Muscle of arm (tissue), 12 donors: ENCODE measurements around the gene PSMG4. TPM values are rescaled to one million over a fixed set of nuclear protein-coding genes. Genes with fewer than 3 reads are reported as not detected.

Experiments used
- DNase-seq: peaks from one replicate; pipeline ENCODE4 v3.0.0-alpha.2; 2013
- polyA plus RNA-seq, 12 donors: library from polyadenylated mRNA; unstranded; fragments of 120-200 nt; gene quantifications; one replicate each; pipeline ENCODE4 v1.2.1, GENCODE V29; 2013; ENCODE audit not compliant: insufficient read length in 12 of 12

Gene PSMG4
- polyA plus RNA-seq, 12 donors = 9.6 to 35.7 (median 12.4) TPM; not detected in 1

DNA sequence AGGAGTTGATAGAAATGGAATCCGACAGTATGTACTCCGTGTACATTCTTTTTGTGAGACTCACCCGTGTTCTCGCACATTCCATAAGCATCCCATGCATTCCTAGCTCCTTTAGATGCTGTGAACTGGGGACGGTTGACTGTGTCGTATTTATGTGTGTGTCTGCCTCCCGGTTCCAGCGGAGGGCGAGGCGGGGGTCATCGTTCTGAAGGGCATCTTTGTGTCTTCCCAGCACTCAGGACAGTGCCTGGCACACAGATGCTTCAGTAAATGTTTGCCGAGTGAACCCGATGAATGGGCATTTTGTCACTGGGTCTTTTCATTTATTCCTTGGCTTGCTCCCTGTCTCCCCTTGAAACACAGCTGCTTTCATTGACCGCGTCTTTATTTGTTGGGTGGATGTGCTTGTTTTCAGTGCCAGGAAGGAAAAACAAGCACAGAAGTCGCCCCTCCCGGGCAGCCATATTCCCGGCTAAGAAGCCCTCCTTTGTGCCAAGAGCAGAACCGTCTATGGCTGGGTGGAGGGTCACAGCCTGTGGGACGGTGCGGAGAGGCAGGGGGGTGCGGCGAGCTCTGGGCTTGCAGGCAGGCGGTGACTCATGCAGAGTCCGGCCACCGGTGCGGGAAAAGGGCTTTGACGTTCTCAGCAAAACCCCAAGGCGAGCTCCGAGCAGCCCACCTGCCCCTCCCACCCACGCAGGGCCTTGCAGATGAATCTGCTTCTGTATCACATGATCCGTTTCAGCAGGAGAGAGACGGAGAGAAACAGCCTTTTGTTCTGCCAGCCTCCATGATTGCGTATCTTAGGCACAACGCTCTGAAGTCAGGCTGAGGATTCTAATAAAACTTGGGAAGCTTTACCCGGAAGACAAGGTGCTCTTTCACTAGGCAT lies 11.2 kb upstream of the PSMG4 start:
- DNase-seq = peak; percentile 64

GRCh38 chr6:3249821-3250220 lies 8.9 kb upstream of the PSMG4 start:
- DNase-seq = no peak

GRCh38 chr6:3250231-3250675 lies 8.5 kb upstream of the PSMG4 start:
- peak; percentile 92 for DNase-seq

DNA sequence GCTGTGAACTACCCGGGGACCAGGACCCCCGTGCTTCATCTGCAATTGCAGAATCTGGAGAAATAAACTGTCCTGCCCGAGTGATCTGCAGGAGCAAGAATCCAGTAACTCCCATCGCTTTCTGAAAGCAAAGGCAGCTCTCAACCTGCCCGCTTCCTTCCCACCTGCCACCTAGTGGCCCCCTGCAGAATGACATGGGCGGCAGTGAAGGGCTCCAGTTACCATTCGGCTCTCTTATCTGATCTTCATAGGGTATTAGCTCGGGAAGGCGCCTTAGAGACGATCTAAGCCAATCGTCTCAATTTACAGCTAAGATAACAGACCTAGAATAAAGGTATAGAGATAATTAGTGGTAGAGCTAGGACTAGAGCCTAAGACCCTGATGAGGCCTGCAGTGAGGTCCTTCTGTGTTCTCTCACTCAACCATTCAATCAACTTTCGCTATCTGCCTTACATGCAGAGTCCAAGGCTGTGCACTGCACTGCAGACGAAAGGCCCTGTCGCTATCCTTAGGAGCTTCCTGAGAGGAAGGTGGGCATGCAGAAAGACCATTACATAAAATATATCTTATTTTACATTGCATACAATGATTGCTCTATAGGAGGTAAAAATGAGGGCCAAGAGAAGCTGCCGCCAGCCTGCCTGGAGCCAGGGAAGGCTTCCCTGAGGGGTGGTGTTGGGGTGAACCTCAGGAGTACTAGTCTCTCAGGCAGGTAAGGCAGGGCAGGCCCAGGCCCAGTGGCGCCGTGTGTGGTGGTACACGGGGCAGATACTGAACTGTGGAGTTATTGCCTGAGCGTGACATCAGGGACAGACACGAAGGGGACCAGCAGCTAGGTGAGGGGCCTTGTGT lies 7.1 kb upstream of the PSMG4 start:
- peak; percentile 85 for DNase-seq

DNA sequence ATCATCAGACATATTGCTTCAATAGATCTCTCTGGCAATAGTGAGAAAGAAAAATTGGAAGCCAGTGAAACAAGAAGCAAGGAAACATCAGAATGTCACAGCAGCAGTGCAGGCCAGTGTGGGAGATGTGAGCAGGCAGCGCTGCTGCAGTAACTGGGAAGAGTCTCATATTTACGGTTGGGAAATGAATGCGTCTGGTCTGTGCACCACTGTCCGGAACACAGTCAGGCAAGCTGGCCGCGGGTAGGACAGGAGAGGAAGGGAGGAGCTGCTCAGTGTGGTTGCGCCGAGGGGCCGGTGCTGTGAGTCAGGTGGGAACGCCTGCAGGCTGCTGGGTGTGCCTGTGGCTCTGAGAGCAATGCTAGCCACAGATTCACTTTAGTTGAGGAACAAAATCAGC lies 6.4 kb upstream of the PSMG4 start:
- DNase-seq = no peak

GRCh38 chr6:3252861-3253596 lies 5.7 kb upstream of the PSMG4 start:
- no peak for DNase-seq

GRCh38 chr6:3253597-3253961 lies 5.2 kb upstream of the PSMG4 start:
- DNase-seq = no peak

- DNase-seq = no peak
Observed at GRCh38 chr6:3258201-3258600, 546 bp upstream of the PSMG4 start.

- DNase-seq = no peak
Observed at GRCh38 chr6:3259491-3259958, 778 bp downstream of the PSMG4 start.

- no peak for DNase-seq
Observed at GRCh38 chr6:3260296-3260695, 1.5 kb downstream of the PSMG4 start.

DNA sequence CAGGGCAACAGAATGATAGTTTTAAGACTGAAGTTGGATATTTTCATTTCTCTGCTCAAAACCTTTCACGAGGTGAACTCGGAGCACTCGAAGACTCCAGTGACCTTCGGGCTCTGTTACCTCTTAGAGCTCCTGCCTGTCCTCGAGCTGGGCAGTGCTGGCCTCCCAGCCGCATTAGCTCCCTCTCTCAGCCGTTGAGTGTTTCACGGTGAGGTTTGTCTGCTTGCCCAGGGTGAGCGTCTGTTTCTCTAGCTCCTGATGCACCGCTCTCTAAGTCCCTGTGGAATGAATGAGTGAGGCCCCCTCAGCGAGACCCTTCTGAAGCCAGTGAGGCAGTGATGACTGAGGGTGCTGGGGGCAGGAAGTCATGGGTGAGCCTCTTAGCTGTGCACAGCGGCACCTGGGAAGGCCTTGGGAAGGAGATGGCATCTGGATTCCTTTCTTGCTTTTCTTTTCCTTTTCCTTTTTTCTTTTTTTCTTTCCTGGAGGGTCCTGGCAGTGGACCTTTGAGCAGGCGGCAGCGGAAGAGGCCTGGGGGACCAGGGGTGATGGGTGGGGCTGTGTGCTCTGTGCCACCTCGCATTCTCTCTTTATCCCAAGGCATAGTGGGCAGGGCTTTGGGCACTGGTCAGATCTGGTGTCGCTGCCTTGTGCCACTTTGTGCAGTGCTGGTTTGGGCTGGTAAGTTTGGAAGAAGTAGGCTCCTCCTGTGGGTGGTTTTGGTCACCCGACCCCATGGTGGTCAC lies 2.2 kb downstream of the PSMG4 start:
- no peak for DNase-seq

- DNase-seq = no peak
Observed at GRCh38 chr6:3261518-3261820, 2.7 kb downstream of the PSMG4 start.

- no peak for DNase-seq
Observed at GRCh38 chr6:3261921-3262320, 3.2 kb downstream of the PSMG4 start.

- no peak for DNase-seq
Observed at GRCh38 chr6:3263096-3263495, 4.3 kb downstream of the PSMG4 start.

DNA sequence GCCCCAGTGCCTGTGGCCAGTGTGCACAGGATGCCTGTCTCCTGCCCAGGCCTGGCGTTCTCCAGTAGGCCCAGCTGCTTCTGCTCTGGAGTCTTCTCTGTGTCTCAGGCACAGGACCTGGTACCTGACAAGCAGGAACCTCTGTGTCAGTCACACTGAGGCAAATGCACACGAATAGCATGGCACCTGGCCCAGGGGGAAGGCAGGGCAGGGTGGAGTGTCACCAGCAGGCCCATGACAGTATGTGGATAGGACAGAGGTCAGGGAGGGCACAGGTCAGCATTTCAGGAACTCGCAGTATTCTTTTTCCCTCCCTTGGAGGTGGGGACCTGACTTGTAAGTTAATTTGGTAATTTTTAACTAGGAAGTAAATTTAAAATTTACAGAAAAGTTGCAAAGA lies 5.6 kb downstream of the PSMG4 start:
- DNase-seq = no peak

DNA sequence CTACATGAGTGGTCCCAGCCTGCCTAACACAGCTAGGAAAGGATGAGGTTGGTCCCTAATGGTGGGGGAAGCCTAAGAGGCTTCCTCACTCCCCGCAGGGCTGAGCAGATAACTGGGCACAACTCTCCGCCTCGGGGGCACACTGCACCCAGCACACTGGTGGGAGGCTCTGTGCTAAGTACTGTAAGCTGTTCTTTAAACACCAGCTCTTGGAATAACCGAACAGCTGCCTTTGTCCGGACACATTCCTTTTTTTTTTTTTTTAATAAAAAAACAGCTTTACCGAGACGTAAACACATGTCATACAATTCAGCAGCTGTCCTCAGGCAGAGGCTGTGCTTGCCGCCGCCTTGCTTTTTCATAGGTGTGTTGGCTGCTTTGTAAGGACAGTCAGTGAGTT lies 6.9 kb downstream of the PSMG4 start:
- DNase-seq = no peak

DNA sequence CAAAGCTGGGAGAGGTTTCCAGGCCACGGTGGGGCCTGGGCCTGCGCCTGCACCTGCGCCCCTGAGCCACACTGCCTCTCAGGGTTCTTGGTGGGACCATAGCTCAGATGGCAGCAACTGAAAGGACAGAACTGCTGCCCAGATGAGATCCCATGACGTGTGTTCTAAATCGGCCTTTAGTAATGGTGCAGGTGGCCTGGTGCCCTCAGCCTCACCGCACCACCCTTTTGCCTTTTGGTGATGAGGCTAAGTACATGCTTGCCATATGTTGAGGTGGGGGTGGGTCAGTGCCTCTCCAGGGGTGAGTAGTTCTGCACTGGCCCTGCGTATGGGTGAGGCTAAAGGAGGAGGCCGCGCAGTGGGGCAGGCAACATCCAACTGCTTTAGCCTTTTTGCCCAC lies 7.4 kb downstream of the PSMG4 start:
- no peak for DNase-seq

DNA sequence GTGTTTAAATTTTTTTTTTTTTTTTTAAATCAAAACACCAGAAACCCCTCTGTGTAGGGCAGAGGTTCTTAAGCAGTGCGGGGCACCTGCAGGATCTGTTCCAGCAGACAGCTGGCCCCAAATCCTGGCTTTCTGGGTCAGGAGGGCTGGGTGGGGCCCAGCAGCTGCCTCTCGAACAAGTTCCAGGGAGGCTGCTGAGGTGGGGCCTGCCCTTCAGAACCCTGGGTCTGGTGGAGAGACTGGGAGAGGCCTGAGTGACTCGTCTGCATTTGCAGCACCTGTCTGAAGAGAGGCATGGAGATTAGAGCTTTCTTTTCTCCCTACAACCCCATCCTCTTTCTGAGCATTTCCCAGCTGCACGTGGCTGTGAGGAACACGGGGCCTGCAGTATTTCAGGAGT lies 8.4 kb downstream of the PSMG4 start:
- DNase-seq = no peak

DNA sequence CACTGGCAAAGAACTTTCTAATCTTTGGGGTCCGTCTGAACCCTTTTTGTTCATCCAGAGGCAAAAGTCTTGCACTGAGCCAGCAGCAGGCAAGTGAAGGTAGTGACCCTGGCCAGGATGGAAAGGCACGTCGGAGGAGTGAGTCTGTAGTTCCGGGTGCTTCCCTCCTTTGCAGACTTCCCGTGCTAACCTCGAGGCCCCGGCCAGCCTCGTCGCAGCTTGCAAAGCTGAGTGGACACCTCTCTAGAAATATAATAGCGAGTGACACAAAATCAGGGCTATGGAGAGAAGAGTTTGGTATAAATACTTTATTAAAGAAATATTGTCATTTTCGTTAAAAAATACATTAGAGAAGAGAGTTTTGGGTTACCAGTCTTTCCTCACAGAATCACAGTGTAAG lies 9.9 kb downstream of the PSMG4 start:
- no peak for DNase-seq

DNA sequence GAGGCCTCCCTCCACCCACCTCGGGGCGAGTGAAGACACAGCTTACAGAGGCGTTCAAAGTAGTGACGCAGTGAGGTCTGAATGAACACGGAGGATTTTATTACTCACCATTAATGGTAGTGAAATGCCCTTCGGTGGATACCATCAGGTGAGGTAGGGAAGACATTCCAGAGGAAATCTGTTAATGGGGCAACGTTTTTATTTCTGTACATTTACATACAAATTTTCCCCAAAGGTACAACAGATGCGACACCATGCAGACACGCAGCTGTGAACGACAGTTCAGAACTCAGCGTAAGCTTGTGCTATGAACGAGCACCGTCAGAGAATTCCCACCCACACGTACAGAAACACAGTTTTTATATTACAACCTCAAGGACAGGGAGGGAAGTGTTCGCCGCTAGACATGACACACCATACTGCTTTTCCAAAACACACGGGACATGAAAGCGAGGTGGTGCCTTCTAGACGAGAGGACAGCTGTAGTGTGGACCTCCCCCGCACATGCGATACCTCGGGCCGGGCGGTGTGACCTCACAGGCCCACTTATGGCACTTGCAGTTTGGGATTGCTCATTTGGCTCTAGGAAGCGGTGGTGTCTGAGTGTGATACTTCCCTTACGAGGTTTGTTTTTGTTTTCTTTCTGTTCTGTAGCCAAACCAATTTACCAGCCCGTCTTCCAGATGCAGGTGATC lies 10.7 kb downstream of the PSMG4 start:
- no peak for DNase-seq

- DNase-seq = no peak
Observed at GRCh38 chr6:3270258-3270657, 11.5 kb downstream of the PSMG4 start.
